Pancreas (tissue), 10 donors: ENCODE data around the gene KCMF1. TPM values are rescaled to one million over a fixed set of nuclear protein-coding genes. Genes with fewer than 3 reads are reported as not detected.

Source experiments
- ATAC-seq, 4 donors: fragments of 200-7000 bp; cut with Tn5 transposase; one replicate each; pipeline versions ENCODE4 v1.8.0 to v1.9.1; 2020; ENCODE audit warnings: mild to moderate bottlenecking in 4 of 4, moderate library complexity in 4 of 4
- DNase-seq, 6 donors: peaks; one replicate each; pipeline ENCODE4 v3.0.0-alpha.2; 2020
- FAIRE-seq: peaks from 2 replicates; lab custom pipeline; 2012; peaks lifted over from hg19 to GRCh38; lab: Jason Lieb, UNC
- H3K27ac ChIP-seq, 4 donors: fragments of 200-600 bp; sonication (generic); 1 replicate in 3 of 4; 2 replicates in 1 of 4; pipeline versions ENCODE4 v1.5.0 to v1.8.0; 2020
- H3K27me3 ChIP-seq, 4 donors: fragments of 200-600 bp; one replicate each; pipeline ENCODE4 v1.8.0; 2021
- H3K36me3 ChIP-seq, 3 donors: fragments of 200-600 bp; sonication (generic) in 1 of 3; one replicate each; pipeline versions ENCODE4 v1.5.0 to v1.8.0; 2020 to 2021
- H3K4me1 ChIP-seq, 3 donors: fragments of 200-600 bp; one replicate each; pipeline ENCODE4 v1.8.0; 2021
- H3K4me3 ChIP-seq, 4 donors: fragments of 200-600 bp; sonication (generic) in 2 of 4; one replicate each; pipeline versions ENCODE4 v1.5.0 to v1.8.0; 2020 to 2021
- H3K9me3 ChIP-seq, 4 donors: fragments of 200-600 bp; one replicate each; pipeline ENCODE4 v1.8.0; 2021
- WGBS, 2 donors: extraction: QIAGEN DNeasy Blood & Tissue Kit; methylation state at CpG; one replicate each; pipeline ENCODE4 v1.1.7; 2013; 5-methylcytosine and 5-hydroxymethylcytosine counted together
- intact Hi-C, 3 donors: fragments of 100-400 bp; cut with DNase I; formaldehyde crosslinking; loops; one replicate each; pipeline versions ENCODE4 v1.11.1 to v1.14.2; 2022
- polyA plus RNA-seq, 2 donors: library from polyadenylated mRNA; stranded (reverse); fragments of 200-250 nt; gene quantifications; one replicate each; pipeline ENCODE4 v1.2.3, GENCODE V29; 2013
- total RNA-seq, 6 donors: library from RNA; stranded (reverse); fragmentation: NEBNext Ultra II Directional in 4 of 6; extraction: Animal tissue kit (Norgen Biotek cat#: 25700) in 4 of 6; gene quantifications; one replicate each; pipeline versions ENCODE4 v1.2.1 to v1.2.4, GENCODE V29; 2021 to 2023
- TF ChIP-seq, protein P1 (sequence below), 4 donors: fragments of 200-600 bp; sonication (generic) in 3 of 4; IDR thresholded peaks; one replicate each; pipeline versions ENCODE4 v1.5.0 to v1.8.0; 2021; ENCODE audit warnings: antibody characterized with exemption in 4 of 4
- donor health status: healthy with polysubstance abuse.
- donor health status: DM: no; HTN: no; CAD: no; lungs with moderate emphysema.
- donor health status: DM: no; HTN: no; CAD: no.
- donor health status: control.
- donor health status: control.
- donor health status: Bipolar disorder and iron deficiency.
- donor health status: DM: yes; HTN: yes; CAD: no.
- donor health status: DM: no; HTN: no; CAD: no.
- donor health status: DM: no; HTN: no; CAD: no.
- donor health status: DM: yes; HTN: yes; CAD: no.

KCMF1 gene
- total and polyA plus RNA-seq, 8 donors, result 9.9 to 102 (median 67.4) TPM

DNA sequence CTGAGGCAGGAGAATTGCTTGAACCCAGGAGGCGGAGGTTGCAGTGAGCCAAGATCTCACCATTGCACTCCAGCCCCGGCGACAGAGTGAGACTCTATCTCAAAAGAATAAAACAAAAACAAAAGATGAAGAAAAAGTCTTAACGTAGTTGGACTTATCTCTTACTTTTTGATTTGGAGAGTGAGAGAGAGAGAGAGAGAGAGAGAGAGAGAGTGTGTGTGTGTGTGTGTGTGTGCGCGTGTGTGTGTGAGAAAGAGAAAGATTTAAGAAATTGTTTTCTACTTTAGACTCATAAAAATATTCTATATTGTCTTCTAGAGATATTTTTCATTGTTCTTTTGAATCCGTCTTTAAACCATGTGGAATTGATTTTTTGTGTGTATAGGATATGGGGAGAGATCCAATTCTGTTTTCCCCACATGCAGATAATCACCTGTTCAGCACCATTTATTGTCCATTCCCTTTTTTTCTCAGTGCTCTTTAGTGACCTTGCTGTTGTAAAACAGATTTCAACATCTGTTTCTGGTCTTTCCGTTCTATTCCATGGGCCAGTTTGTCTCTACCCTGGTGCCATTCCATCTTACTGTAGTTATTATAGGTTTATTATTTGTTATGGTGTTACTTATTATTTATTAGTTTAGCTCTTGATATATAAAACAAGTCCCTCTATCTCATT lies 53.5 kb downstream of the KCMF1 start:
- H3K9me3 ChIP-seq, result no peaks in the 10 kb centered on the region
- 68 to 73% methylated on average over 8 of the region's 8 CpGs for WGBS, 2 donors
- TF ChIP-seq, protein P1, sequence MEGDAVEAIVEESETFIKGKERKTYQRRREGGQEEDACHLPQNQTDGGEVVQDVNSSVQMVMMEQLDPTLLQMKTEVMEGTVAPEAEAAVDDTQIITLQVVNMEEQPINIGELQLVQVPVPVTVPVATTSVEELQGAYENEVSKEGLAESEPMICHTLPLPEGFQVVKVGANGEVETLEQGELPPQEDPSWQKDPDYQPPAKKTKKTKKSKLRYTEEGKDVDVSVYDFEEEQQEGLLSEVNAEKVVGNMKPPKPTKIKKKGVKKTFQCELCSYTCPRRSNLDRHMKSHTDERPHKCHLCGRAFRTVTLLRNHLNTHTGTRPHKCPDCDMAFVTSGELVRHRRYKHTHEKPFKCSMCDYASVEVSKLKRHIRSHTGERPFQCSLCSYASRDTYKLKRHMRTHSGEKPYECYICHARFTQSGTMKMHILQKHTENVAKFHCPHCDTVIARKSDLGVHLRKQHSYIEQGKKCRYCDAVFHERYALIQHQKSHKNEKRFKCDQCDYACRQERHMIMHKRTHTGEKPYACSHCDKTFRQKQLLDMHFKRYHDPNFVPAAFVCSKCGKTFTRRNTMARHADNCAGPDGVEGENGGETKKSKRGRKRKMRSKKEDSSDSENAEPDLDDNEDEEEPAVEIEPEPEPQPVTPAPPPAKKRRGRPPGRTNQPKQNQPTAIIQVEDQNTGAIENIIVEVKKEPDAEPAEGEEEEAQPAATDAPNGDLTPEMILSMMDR (IDR thresholded peaks at IDR 0.05), result no peak
- no peaks in the 10 kb centered on the region for H3K27me3 ChIP-seq
- no peak overlapping the region for H3K27ac ChIP-seq
- DNase-seq (no peak), ATAC-seq (no peak), FAIRE-seq (no peak)
- H3K4me3 ChIP-seq, result no peak overlapping the region
- intact Hi-C loops, result no loop called here
- peaks cover 0 to 3% (median 1%) of the 10 kb centered on the region in 3 donors for H3K4me1 ChIP-seq
- H3K36me3 ChIP-seq, result peaks cover 4 to 10% (median 5%) of the 10 kb centered on the region in 3 donors

DNA sequence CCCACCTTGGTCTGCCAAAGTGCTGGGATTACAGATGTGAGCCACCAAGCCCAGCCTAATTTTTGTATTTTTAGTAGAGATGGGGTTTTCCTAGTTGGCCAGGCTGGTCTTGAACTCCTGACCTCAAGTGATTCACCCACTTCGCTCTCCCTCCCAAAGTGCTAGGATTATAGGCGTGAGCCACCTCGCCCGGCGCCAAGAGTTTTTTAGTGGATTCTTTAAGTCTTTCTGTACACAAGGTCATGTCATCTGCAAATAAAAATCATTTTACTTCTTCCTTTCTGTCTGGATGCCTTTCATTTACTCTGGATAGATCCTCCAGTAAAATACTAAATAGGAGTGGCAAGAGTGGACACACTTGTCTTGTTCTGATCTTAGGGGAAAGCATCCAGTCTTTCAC lies 61.7 kb downstream of the KCMF1 start:
- Histone ChIP-seq H3K4me1 (no peaks in the 10 kb centered on the region), H3K9me3 (no peaks in the 10 kb centered on the region), H3K4me3 (no peak overlapping the region), H3K27ac (no peak overlapping the region), H3K27me3 (no peaks in the 10 kb centered on the region), H3K36me3 (peaks cover 4 to 44% (median 8%) of the 10 kb centered on the region in 3 donors)
- no peak for DNase-seq
- WGBS, 2 donors, result 97 to 99% methylated on average over 5 of the region's 5 CpGs
- TF ChIP-seq, protein P1 (IDR thresholded peaks at IDR 0.05), result no peak
- FAIRE-seq, result no peak
- intact Hi-C loops, result no loop called here
- no peak for ATAC-seq

DNA sequence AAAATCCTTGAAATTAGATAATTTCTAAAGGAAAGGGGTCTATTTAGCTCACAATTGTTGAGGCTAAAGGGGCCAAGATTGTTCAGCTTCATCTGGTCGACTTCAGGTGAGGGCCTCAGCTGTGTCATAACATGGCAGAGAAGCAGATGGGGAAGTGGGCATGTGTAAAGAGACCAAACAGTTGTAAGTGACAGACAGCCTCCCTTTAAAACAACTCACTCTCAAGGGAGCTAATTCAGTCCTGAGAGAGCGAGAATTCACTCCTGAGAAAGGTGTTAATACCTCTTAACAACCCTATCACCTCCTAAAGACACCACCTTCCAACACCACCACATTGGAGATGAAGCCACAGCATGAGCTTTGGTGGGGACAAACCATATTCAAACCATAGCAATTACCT lies 62.4 kb downstream of the KCMF1 start:
- FAIRE-seq, result no peak
- H3K4me3 ChIP-seq, result no peak overlapping the region
- no peaks in the 10 kb centered on the region for H3K27me3 ChIP-seq
- TF ChIP-seq, protein P1 (IDR thresholded peaks at IDR 0.05), result no peak
- 84 to 88% methylated on average over 2 of the region's 2 CpGs for WGBS, 2 donors
- H3K9me3 ChIP-seq, result no peaks in the 10 kb centered on the region
- intact Hi-C loops, result no loop called here
- H3K4me1 ChIP-seq, result no peaks in the 10 kb centered on the region
- no peak overlapping the region for H3K27ac ChIP-seq
- peaks cover 4 to 43% (median 8%) of the 10 kb centered on the region in 3 donors for H3K36me3 ChIP-seq
- ATAC-seq, result no peak
- DNase-seq, result no peak

DNA sequence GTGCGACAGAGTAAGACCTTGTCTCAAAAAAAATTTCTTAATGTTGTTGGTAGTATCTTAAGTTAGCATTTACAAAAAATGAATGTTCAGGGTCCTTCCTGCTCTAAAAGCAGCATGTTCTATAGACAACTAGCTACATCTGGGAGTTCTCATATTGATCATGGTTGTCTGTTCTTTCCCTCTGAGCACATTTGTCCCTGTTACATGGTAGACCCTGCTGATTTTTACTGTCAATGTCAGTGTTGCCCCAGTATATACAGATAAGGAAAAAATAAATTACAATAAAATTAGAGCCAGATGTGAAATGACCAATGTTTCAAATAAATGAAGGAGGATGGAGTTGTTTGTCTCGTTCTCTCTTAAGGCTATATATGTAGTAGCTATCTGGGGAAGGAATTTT lies 63.2 kb downstream of the KCMF1 start:
- ATAC-seq, result no peak
- H3K27ac ChIP-seq, result no peak overlapping the region
- H3K9me3 ChIP-seq, result no peaks in the 10 kb centered on the region
- intact Hi-C loops, result no loop called here
- DNase-seq, result no peak
- peaks cover 1 to 36% (median 6%) of the 10 kb centered on the region in 3 donors for H3K36me3 ChIP-seq
- WGBS, 2 donors, result 94 to 96% methylated on average over 2 of the region's 2 CpGs
- no peaks in the 10 kb centered on the region for H3K27me3 ChIP-seq
- no peaks in the 10 kb centered on the region for H3K4me1 ChIP-seq
- H3K4me3 ChIP-seq, result no peak overlapping the region
- no peak for FAIRE-seq
- TF ChIP-seq, protein P1 (IDR thresholded peaks at IDR 0.05), result no peak

DNA sequence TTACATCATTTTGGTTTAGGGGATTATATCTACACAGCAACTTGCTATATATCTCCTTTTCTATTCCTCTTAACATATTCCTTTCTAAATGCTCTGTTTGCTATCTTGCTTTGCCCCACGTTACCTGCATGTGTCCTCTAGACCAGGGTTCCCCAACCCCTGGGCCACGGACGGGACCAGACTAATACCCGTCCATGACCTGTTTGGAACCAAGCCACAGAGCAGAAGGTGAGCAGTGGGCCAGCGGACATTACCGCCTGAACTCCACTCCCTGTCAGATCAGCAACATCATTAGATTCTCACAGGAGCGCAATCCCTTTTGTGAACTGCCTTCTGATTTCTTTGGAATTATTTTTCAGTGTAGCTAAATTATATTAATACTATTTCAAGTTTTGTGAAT lies 66.7 kb downstream of the KCMF1 start:
- H3K4me3 ChIP-seq, result no peak overlapping the region
- intact Hi-C loops, result no loop called here

More for the DNA sequence above, 66.7 kb downstream of the KCMF1 start:
- no peak for DNase-seq
- 89 to 91% methylated on average over 7 of the region's 7 CpGs for WGBS, 2 donors
- no peak overlapping the region for H3K27ac ChIP-seq
- H3K27me3 ChIP-seq, result no peaks in the 10 kb centered on the region
- H3K4me1 ChIP-seq, result no peaks in the 10 kb centered on the region
- peaks cover 0 to 24% (median 0%) of the 10 kb centered on the region in 3 donors for H3K36me3 ChIP-seq
- TF ChIP-seq, protein P1 (IDR thresholded peaks at IDR 0.05), result no peak
- ATAC-seq, result no peak
- no peaks in the 10 kb centered on the region for H3K9me3 ChIP-seq
- no peak for FAIRE-seq
